ENCODE measurements around the gene ME3.

DNA sequence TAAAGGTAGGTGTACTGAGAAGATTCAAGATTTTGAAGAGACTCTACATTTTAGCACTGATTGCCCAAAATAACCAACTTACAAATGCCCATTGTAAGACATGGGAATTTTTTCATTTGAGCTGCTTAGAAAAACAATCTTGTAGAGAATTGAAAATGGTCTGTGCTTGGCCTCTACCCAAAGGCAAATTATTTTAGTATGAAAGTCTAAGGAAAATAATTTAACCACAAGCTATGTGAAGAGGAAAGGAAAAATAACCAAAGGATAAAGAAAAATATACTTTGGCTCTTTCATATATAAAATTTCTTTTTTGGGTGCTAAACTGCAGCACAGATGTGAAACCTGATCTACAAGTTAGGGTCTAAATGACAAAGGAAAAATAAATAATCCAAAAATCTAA is 54.9 kb downstream of the ME3 start:
- TF ChIP-seq, protein P1, sequence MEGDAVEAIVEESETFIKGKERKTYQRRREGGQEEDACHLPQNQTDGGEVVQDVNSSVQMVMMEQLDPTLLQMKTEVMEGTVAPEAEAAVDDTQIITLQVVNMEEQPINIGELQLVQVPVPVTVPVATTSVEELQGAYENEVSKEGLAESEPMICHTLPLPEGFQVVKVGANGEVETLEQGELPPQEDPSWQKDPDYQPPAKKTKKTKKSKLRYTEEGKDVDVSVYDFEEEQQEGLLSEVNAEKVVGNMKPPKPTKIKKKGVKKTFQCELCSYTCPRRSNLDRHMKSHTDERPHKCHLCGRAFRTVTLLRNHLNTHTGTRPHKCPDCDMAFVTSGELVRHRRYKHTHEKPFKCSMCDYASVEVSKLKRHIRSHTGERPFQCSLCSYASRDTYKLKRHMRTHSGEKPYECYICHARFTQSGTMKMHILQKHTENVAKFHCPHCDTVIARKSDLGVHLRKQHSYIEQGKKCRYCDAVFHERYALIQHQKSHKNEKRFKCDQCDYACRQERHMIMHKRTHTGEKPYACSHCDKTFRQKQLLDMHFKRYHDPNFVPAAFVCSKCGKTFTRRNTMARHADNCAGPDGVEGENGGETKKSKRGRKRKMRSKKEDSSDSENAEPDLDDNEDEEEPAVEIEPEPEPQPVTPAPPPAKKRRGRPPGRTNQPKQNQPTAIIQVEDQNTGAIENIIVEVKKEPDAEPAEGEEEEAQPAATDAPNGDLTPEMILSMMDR (IDR thresholded peaks at IDR 0.05), result no peak
- TF ChIP-seq EP300 (IDR thresholded peaks at IDR 0.05), result no peak
- no peak for TF ChIP-seq POLR2A (IDR thresholded peaks at IDR 0.05)
